SK-N-SH (cell line): Measurements from ENCODE around the gene RAB3C.

Experiments
- EZH2phosphoT487 ChIP-seq: fragments of 200-600 bp; sonication (generic); IDR thresholded peaks from 2 replicates; pipeline ENCODE4 v1.6.1; 2017; ENCODE audit warnings: low read depth, mixed run types, mild to moderate bottlenecking, antibody characterized with exemption, moderate library complexity, borderline replicate concordance
- FOSL2 ChIP-seq: IDR thresholded peaks from 2 replicates; pipeline ENCODE4 v1.4.0; 2012; ENCODE audit warnings: low read depth, mild to moderate bottlenecking, moderate library complexity, borderline replicate concordance
- GABPA ChIP-seq: IDR thresholded peaks from 2 replicates; pipeline ENCODE4 v1.4.0; 2012; ENCODE audit warnings: low read depth, mild to moderate bottlenecking
- GATA2 ChIP-seq: sonication (generic); formaldehyde crosslinking; IDR thresholded peaks from 2 replicates; pipeline ENCODE4 v1.5.0; 2020; ENCODE audit warnings: mild to moderate bottlenecking, missing genetic modification reagents
- JUND ChIP-seq: IDR thresholded peaks from 2 replicates; pipeline ENCODE4 v1.4.0; 2012
- POLR2AphosphoS5 ChIP-seq: IDR thresholded peaks from 2 replicates; pipeline ENCODE4 v1.6.1; 2012; ENCODE audit warnings: low read depth, low read length
- RAD21 ChIP-seq: IDR thresholded peaks from 2 replicates; pipeline ENCODE4 v1.6.1; 2012; ENCODE audit warnings: mild to moderate bottlenecking, low read length
- RFX5 ChIP-seq: IDR thresholded peaks from 2 replicates; pipeline ENCODE4 v1.6.1; 2012; ENCODE audit warnings: mild to moderate bottlenecking, improper control_type of control experiment, low read length
- TEAD4 ChIP-seq: IDR thresholded peaks from 2 replicates; pipeline ENCODE4 v1.4.0; 2012; ENCODE audit warnings: mild to moderate bottlenecking, borderline replicate concordance; ENCODE audit not compliant: insufficient read depth
- TF ChIP-seq, protein P1 (sequence below): fragments of 200-600 bp; sonication (generic); IDR thresholded peaks from 2 replicates; pipeline ENCODE4 v1.6.1; 2017; ENCODE audit warnings: antibody characterized with exemption, mild to moderate bottlenecking, moderate library complexity
- TF ChIP-seq, protein P2 (sequence below): fragments of 150-350 bp; IDR thresholded peaks from 2 replicates; pipeline ENCODE4 v1.6.1; 2017; ENCODE audit warnings: antibody characterized with exemption, low read length, low read depth, borderline replicate concordance

DNA sequence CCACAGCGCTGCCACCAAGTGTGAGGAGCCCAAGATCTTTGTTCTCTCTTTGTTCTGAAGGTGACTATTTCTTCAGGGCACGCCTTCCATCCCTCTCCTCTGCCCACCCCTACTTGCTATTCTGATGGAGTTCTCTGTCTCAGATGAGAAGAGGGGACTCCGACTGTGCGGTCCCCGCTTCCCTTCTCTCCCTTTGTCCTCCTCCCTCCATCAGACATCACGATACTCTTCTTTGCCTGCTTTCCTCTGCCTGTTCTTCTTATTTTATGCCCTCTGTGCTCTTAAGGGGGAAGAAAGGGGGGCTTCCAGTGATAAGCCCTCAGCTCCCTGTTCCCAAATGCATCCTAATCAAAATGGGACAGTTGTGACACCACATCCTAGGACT is 307.8 kb downstream of the RAB3C start:
- TF ChIP-seq, protein P1, sequence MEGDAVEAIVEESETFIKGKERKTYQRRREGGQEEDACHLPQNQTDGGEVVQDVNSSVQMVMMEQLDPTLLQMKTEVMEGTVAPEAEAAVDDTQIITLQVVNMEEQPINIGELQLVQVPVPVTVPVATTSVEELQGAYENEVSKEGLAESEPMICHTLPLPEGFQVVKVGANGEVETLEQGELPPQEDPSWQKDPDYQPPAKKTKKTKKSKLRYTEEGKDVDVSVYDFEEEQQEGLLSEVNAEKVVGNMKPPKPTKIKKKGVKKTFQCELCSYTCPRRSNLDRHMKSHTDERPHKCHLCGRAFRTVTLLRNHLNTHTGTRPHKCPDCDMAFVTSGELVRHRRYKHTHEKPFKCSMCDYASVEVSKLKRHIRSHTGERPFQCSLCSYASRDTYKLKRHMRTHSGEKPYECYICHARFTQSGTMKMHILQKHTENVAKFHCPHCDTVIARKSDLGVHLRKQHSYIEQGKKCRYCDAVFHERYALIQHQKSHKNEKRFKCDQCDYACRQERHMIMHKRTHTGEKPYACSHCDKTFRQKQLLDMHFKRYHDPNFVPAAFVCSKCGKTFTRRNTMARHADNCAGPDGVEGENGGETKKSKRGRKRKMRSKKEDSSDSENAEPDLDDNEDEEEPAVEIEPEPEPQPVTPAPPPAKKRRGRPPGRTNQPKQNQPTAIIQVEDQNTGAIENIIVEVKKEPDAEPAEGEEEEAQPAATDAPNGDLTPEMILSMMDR = no peak
- TF ChIP-seq POLR2AphosphoS5 = no peak
- no peak for TF ChIP-seq TEAD4
- no peak for TF ChIP-seq GABPA
- TF ChIP-seq EZH2phosphoT487 = no peak
- no peak for TF ChIP-seq JUND
- no peak for TF ChIP-seq RAD21
- TF ChIP-seq RFX5 = no peak
- no peak for TF ChIP-seq FOSL2
- TF ChIP-seq, protein P2, sequence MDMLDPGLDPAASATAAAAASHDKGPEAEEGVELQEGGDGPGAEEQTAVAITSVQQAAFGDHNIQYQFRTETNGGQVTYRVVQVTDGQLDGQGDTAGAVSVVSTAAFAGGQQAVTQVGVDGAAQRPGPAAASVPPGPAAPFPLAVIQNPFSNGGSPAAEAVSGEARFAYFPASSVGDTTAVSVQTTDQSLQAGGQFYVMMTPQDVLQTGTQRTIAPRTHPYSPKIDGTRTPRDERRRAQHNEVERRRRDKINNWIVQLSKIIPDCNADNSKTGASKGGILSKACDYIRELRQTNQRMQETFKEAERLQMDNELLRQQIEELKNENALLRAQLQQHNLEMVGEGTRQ = no peak
- TF ChIP-seq GATA2 = no peak
